Measurements from ENCODE around the gene TMEM131L. TPM values are rescaled to one million over a fixed set of nuclear protein-coding genes. Genes with fewer than 3 reads are reported as not detected.

TMEM131L gene
- total and polyA plus RNA-seq, 4 donors = 4.9 to 41.3 (median 12.9) TPM

DNA sequence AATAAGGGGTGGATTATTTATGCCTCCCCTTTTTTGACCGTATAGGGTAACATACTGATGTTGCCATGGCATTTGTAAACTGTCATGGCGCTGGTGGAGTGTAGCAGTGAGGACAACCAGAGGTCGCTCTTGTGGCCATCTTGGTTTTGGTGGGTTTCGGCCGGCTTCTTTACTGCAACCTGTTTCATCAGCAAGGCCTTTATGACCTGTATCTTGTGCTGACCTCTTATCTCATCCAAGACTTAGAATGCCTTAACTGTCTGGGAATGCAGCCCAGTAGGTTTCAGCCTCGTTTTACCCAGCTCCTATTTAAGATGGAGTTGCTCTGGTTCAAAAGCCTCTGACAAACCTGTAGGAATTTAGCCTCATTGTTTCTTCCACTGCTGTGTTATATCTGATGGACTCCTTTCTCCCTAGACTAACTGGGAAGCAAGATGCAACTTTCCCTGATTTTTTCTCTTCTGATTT, 71.4 kb downstream of the TMEM131L start:
- Histone ChIP-seq H3K27me3 (ENCODE audit: control insufficient read depth in 4 of 4, insufficient read depth in 4 of 4, low read length in 3 of 4) (no peaks in the 10 kb centered on the region), H3K9me3 (ENCODE audit: control insufficient read depth in 4 of 4, low read length in 3 of 4) (no peaks in the 10 kb centered on the region), H3K4me3 (ENCODE audit: low read depth in 1 of 3, low read length in 3 of 3) (no peak overlapping the region), H3K4me1 (ENCODE audit: control insufficient read depth in 4 of 4, insufficient read depth in 4 of 4, low read length in 3 of 4) (peaks cover 6 to 23% (median 17%) of the 10 kb centered on the region in 4 donors), H3K9ac (ENCODE audit: low read depth in 1 of 2, low read length in 2 of 2) (no peak overlapping the region), H3K27ac (ENCODE audit: low read depth in 1 of 2, low read length in 2 of 2) (no peak overlapping the region), H3K36me3 (ENCODE audit: control insufficient read depth in 4 of 4, insufficient read depth in 3 of 4, low read depth in 1 of 4, low read length in 3 of 4) (no peaks in the 10 kb centered on the region)
- no peak for DNase-seq (ENCODE audit: low spot score)
- TF ChIP-seq RAD21 (IDR thresholded peaks at IDR 0.05) (no peak), HNF4G (IDR thresholded peaks at IDR 0.05) (no peak), TAF1 (conservative IDR thresholded peaks at IDR 0.05) (no peak), CTCF (IDR thresholded peaks at IDR 0.05; ENCODE audit: low read depth, low read length, missing input control) (no peak), NR2F2 (IDR thresholded peaks at IDR 0.05) (no peak), FOXA2 (IDR thresholded peaks at IDR 0.05) (no peak), GABPA (IDR thresholded peaks at IDR 0.05 in 1 of 2, conservative IDR thresholded peaks at IDR 0.05 in 1 of 2) (no peak), EGR1 (IDR thresholded peaks at IDR 0.05; ENCODE audit: low read depth in 2 of 2) (no peak), YY1 (IDR thresholded peaks at IDR 0.05) (no peak), JUND (IDR thresholded peaks at IDR 0.05) (no peak), ZBTB33 (IDR thresholded peaks at IDR 0.05) (no peak), RXRA (IDR thresholded peaks at IDR 0.05) (no peak), SP1 (IDR thresholded peaks at IDR 0.05) (no peak), FOXA1 (IDR thresholded peaks at IDR 0.05) (no peak), HNF4A (conservative IDR thresholded peaks at IDR 0.05) (no peak)
- TF ChIP-seq, protein P1, sequence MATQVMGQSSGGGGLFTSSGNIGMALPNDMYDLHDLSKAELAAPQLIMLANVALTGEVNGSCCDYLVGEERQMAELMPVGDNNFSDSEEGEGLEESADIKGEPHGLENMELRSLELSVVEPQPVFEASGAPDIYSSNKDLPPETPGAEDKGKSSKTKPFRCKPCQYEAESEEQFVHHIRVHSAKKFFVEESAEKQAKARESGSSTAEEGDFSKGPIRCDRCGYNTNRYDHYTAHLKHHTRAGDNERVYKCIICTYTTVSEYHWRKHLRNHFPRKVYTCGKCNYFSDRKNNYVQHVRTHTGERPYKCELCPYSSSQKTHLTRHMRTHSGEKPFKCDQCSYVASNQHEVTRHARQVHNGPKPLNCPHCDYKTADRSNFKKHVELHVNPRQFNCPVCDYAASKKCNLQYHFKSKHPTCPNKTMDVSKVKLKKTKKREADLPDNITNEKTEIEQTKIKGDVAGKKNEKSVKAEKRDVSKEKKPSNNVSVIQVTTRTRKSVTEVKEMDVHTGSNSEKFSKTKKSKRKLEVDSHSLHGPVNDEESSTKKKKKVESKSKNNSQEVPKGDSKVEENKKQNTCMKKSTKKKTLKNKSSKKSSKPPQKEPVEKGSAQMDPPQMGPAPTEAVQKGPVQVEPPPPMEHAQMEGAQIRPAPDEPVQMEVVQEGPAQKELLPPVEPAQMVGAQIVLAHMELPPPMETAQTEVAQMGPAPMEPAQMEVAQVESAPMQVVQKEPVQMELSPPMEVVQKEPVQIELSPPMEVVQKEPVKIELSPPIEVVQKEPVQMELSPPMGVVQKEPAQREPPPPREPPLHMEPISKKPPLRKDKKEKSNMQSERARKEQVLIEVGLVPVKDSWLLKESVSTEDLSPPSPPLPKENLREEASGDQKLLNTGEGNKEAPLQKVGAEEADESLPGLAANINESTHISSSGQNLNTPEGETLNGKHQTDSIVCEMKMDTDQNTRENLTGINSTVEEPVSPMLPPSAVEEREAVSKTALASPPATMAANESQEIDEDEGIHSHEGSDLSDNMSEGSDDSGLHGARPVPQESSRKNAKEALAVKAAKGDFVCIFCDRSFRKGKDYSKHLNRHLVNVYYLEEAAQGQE (IDR thresholded peaks at IDR 0.05) = no peak
- TF ChIP-seq, protein P2, sequence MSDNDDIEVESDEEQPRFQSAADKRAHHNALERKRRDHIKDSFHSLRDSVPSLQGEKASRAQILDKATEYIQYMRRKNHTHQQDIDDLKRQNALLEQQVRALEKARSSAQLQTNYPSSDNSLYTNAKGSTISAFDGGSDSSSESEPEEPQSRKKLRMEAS (IDR thresholded peaks at IDR 0.05) = no peak
- TF ChIP-seq, protein P3, sequence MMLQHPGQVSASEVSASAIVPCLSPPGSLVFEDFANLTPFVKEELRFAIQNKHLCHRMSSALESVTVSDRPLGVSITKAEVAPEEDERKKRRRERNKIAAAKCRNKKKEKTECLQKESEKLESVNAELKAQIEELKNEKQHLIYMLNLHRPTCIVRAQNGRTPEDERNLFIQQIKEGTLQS (IDR thresholded peaks at IDR 0.05) = no peak
- WGBS = 93% methylated on average over 6 of the region's 6 CpGs
